ENCODE results near the gene PRSS36. TPM values are rescaled to one million over a fixed set of nuclear protein-coding genes. Genes with fewer than 3 reads are reported as not detected.
"Not testable (repeated sequence)": the region's sequence is repeated elsewhere in the genome, so short reads cannot be mapped to it uniquely, and the experiment has no call there.

PRSS36 gene
- 0.24 and 0.42 TPM in 2 replicates for polyA plus RNA-seq (2011; rRNA removed)
- polyA minus RNA-seq (2011; rRNA and poly(A)+ RNA removed) = not detected in 2 replicates

DNA sequence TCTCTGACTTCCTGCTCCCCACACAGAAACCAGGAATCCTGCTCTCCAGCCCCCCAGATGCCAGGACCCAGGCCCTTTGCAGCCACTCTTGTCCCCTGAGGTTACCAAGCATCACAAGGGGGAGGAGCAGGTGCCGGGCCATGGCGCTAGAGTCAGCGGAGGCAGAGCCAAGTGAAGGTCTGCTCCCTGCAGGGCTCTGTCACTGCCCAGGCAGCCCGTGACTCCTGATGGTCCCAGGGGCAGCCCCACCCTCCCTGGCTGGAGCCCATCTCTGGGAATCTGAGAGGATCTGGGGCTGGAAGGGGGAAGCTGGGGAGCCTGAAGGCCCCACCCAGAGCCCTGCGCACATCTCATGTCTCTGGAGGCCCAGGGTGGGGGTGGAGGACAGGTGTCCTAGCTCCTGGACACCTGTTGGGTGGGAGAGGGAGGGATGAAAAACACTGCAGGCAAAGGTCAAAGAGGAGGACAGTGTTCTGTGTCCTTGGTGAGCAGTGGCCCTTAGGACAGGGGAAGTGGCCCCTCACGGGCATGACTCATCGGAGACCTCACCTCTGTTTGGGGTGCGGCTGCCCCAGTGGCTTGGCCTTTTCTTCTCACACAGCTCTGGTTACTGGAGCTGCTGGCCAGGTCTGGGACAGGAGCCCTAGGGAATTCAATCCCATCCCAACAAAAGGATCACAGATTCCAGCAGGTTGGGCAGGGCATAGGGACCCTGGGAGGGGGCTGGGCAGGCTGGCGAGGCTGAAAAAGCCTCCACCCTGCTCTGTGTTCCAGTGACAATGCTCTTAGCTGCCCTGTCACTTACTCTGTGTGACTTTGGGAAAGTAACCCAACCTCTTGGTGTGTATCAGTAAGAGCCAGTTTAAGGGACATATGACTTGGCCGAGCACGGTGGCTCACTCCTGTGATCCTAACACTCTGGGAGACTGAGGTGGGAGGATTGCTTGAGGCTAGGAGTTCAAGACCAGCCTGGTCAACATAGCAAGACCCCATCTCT lies at the start of gene PRSS36:
PRSS36 (minus strand) TSS at position 173 of the 997 bp plus-strand sequence; CDS start at position 142, 31 bp downstream.
- ChIA-PET CTCF (interaction anchor here (3.2 kb wide), 1 partner anchor 8 kb away, joined by 14 read pairs; no protein-coding TSS in a partner anchor), POLR2A (interaction anchor here (0.5 kb wide), 2 partner anchors 116 to 155 kb away, joined by 3 read pairs; no protein-coding TSS in a partner anchor)
- DNase-seq (ENCODE audit: low read depth, low spot score) = no peak
- Histone ChIP-seq H3K4me3 (ENCODE audit: low read depth, low read length) (no peak within 1 kb of the TSS), H3K9me3 (ENCODE audit: control insufficient read depth, insufficient read depth, low read length) (no peaks in the 10 kb centered on the region; the same call in 1 of the 2 replicates), H3K27me3 (ENCODE audit: control insufficient read depth, insufficient read depth, low read length) (peaks cover 32% of the 10 kb centered on the region), H3K27ac (ENCODE audit: low read depth, low read length) (no peak within 1 kb of the TSS)
- TF ChIP-seq, protein P1, sequence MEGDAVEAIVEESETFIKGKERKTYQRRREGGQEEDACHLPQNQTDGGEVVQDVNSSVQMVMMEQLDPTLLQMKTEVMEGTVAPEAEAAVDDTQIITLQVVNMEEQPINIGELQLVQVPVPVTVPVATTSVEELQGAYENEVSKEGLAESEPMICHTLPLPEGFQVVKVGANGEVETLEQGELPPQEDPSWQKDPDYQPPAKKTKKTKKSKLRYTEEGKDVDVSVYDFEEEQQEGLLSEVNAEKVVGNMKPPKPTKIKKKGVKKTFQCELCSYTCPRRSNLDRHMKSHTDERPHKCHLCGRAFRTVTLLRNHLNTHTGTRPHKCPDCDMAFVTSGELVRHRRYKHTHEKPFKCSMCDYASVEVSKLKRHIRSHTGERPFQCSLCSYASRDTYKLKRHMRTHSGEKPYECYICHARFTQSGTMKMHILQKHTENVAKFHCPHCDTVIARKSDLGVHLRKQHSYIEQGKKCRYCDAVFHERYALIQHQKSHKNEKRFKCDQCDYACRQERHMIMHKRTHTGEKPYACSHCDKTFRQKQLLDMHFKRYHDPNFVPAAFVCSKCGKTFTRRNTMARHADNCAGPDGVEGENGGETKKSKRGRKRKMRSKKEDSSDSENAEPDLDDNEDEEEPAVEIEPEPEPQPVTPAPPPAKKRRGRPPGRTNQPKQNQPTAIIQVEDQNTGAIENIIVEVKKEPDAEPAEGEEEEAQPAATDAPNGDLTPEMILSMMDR (IDR thresholded peaks at IDR 0.05; ENCODE audit: low read depth, low read length) = no peak

DNA sequence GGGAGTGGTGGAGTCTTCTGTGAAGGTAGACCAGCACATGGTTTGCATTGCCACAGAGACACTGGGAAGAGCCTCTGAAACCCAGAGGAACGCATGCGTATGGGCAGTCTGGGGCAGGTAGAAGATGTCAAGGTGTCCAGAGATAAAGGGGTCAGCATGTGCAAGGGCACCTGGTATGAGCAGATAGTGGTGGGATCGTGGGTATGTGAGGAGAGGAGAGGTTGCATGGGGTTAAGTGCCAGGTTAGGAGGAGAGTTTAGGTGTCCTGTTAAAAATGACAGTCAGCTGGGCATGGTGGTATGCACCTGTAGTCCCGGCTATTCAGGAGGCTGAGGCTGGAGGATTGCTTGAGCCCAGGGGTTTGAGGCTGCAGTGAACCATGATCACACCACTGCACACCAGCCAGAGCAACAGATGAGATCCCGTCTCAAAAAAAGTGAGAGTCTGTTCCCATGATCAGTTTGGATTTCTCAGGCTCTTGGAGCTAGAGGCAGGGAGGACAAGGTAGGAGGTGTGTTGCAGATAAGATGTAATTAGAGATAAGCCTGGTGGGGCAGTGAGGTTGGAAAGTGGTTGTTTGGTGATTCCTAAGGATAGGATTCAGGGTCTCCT lies 49.7 kb upstream of the PRSS36 start:
- H3K4me3 ChIP-seq (ENCODE audit: low read depth, low read length) = no peak overlapping the region
- no peaks in the 10 kb centered on the region for H3K9me3 ChIP-seq (ENCODE audit: control insufficient read depth, insufficient read depth, low read length)
- ChIA-PET CTCF (no interaction called here), POLR2A (interaction anchor here (0.6 to 2.5 kb wide), 2 partner anchors 10 to 260 kb away, joined by 3 to 9 read pairs; partner anchors contain the start of gene ARMC5)
- H3K27me3 ChIP-seq (ENCODE audit: control insufficient read depth, insufficient read depth, low read length) = peaks cover 3% of the 10 kb centered on the region
- TF ChIP-seq, protein P1 (IDR thresholded peaks at IDR 0.05; ENCODE audit: low read depth, low read length) = no peak
- DNase-seq (ENCODE audit: low read depth, low spot score) = no peak
- H3K27ac ChIP-seq (ENCODE audit: low read depth, low read length) = no peak overlapping the region

DNA sequence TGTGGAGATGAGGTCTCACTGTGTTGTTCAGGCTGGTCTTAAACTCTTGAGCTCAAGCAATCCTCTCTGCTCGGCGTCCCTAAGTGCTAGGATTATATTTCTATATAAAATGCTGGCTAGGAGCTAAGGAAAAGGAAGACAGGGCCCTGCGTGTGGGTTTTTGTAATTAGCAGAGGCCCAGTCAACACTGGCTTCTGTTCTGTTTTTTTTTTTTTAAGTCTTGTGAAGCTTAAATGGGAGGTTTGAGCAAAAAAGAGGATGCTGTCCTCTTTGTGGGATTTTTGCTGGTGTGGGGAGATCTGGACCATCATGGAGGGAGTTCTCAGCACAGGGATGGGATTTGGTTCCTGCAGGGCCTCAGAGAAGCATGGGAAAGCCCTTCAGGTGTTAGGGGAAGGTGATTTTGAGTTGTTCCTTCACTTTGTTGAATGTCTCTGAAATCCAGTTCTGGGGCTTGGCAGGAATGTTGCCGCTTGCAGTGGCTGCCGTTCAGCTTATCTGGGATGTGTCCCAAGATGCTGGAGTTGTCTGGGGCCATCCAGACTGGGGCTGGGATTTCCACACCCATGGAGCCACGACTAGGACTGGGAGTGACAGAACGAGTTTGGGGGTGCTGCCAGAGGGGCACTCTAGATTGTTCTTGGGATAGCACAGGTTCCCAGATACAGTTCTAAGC lies 48.5 kb upstream of the PRSS36 start:
- POLR2A ChIA-PET = interaction anchor here (0.6 to 3.6 kb wide), 4 partner anchors 11 to 186 kb away, joined by 4 to 14 read pairs (median 5); partner anchors contain the start of gene FUS
- Histone ChIP-seq H3K4me3 (ENCODE audit: low read depth, low read length) (no peak overlapping the region), H3K27ac (ENCODE audit: low read depth, low read length) (no peak overlapping the region), H3K27me3 (ENCODE audit: control insufficient read depth, insufficient read depth, low read length) (no peaks in the 10 kb centered on the region), H3K9me3 (ENCODE audit: control insufficient read depth, insufficient read depth, low read length) (no peaks in the 10 kb centered on the region)
- CTCF ChIA-PET = interaction anchor here (1.3 kb wide), 1 partner anchor 670 kb away, joined by 6 read pairs; no protein-coding TSS in a partner anchor
- DNase-seq (ENCODE audit: low read depth, low spot score) = no peak
- TF ChIP-seq, protein P1 (IDR thresholded peaks at IDR 0.05; ENCODE audit: low read depth, low read length) = no peak

DNA sequence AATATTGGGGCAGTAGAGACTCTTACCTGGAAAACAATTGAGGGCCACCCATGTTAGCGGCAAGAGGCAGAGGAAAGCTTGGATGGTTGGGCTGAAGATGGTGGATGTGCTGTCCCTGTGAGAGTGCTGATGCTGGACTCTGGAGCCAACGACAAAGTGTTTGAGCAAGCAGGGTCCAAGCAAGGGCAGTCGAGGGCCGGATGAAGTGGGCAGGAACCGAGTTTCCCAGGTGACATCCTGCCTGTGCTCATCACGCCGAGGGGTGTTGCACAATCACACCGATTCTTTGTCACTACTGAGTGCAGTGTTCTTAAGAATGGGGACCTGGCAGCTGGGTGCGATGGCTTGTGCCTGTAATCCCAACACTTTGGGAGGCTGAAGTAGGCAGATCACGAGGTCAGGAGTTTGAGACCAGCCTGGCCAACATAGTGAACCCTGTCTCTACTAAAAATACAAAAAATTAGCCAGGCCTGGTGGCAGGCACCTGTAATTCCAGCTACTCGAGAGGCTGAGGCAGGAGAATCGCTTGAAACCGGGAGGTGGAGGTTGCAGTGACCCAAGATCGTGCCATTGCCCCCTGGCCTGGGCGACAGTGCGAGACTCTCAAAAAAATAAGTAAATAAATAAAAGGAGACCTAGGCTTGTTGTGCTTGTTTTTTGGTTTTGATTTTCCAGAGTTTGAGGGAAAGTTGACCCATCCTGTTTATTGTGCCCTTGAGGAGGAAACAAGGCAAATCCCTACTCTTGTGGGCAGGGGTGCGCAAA lies 46.6 kb upstream of the PRSS36 start:
- Histone ChIP-seq H3K4me3 (ENCODE audit: low read depth, low read length) (no peak overlapping the region), H3K27me3 (ENCODE audit: control insufficient read depth, insufficient read depth, low read length) (no peaks in the 10 kb centered on the region), H3K27ac (ENCODE audit: low read depth, low read length) (no peak overlapping the region), H3K9me3 (ENCODE audit: control insufficient read depth, insufficient read depth, low read length) (no peaks in the 10 kb centered on the region)
- TF ChIP-seq, protein P1 (IDR thresholded peaks at IDR 0.05; ENCODE audit: low read depth, low read length) = no peak
- ChIA-PET CTCF (no interaction called here), POLR2A (interaction anchor here (0.6 to 3.6 kb wide), 2 partner anchors 17 to 36 kb away, joined by 3 to 14 read pairs; partner anchors contain the start of gene FUS)
- no peak for DNase-seq (ENCODE audit: low read depth, low spot score)

DNA sequence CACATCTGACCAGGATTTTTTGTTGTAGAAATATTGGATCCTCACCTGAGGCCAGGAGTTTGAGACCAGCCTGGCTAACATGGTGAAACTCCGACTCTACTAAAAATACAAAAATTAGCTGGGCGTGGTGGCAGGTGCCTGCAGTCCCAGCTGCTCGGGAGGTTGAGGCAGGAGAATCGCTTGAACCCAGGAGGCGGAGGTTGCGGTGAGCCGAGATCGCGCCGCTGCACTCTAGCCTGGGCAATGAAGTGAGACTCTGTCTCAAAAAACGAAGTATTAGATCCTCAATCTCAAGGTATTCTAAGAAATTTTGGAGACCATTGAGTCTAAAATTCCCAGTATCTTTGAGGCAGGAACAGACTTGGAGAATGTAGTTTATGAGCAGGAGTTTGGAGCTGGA lies 46.0 kb upstream of the PRSS36 start:
- CTCF ChIA-PET; H3K9me3 ChIP-seq (ENCODE audit: control insufficient read depth, insufficient read depth, low read length); DNase-seq (ENCODE audit: low read depth, low spot score); H3K27me3 ChIP-seq (ENCODE audit: control insufficient read depth, insufficient read depth, low read length); H3K4me3 ChIP-seq (ENCODE audit: low read depth, low read length); H3K27ac ChIP-seq (ENCODE audit: low read depth, low read length): not testable (repeated sequence)
- POLR2A ChIA-PET = interaction anchor here (0.6 to 3.6 kb wide), 4 partner anchors 12 to 247 kb away, joined by 3 to 14 read pairs (median 4); partner anchors contain the start of genes FUS and ZNF843

Data from AG04450 (cell line).